ENCODE data around the gene MSL3B.
"Not testable (repeated sequence)": the region's sequence is repeated elsewhere in the genome, so short reads cannot be mapped to it uniquely, and the experiment has no call there.

MSL3B gene

GRCh38 chr2:233867993-233868532 is at the start of gene MSL3B:
TSS of gene MSL3B (minus strand) at chr2:233868386.
- DNase-seq: peak in 3 of 58 donors; percentile 4 to 15 (median 4)

- no peak for DNase-seq
Measured at GRCh38 chr2:233917116-233917515, 48.9 kb upstream of the MSL3B start, which contains the start of gene TRPM8. TSS of gene TRPM8 (plus strand) at chr2:233917373. CDS start at chr2:233926538, 9,165 bp downstream.

- no peak for DNase-seq
Measured at GRCh38 chr2:233915128-233915527, 46.9 kb upstream of the MSL3B start.

- no peak for DNase-seq
Measured at GRCh38 chr2:233912691-233913423, 44.7 kb upstream of the MSL3B start.

GRCh38 chr2:233907627-233908026 is 39.4 kb upstream of the MSL3B start:
- no peak for DNase-seq

- DNase-seq: no peak
Measured at GRCh38 chr2:233905945-233906344, 37.8 kb upstream of the MSL3B start.

- no peak for DNase-seq
Measured at GRCh38 chr2:233901884-233902283, 33.7 kb upstream of the MSL3B start.

GRCh38 chr2:233901367-233901766 is 33.2 kb upstream of the MSL3B start:
- DNase-seq: no peak

- not testable (repeated sequence) for DNase-seq
Measured at GRCh38 chr2:233896253-233896652, 28.1 kb upstream of the MSL3B start.

- no peak for DNase-seq
Measured at GRCh38 chr2:233892793-233893192, 24.6 kb upstream of the MSL3B start.

GRCh38 chr2:233882353-233882752 is 14.2 kb upstream of the MSL3B start:
- no peak for DNase-seq

- DNase-seq: not testable (repeated sequence)
Measured at GRCh38 chr2:233872125-233872524, 3.9 kb upstream of the MSL3B start.

- no peak for DNase-seq
Measured at GRCh38 chr2:233871432-233871831, 3.2 kb upstream of the MSL3B start.

- no peak for DNase-seq
Measured at GRCh38 chr2:233866479-233866878, 1.7 kb downstream of the MSL3B start.

- DNase-seq: no peak
Measured at GRCh38 chr2:233865838-233866237, 2.3 kb downstream of the MSL3B start.

GRCh38 chr2:233862261-233862768 is 5.9 kb downstream of the MSL3B start:
- DNase-seq: no peak

- DNase-seq: no peak
Measured at GRCh38 chr2:233858331-233858730, 9.9 kb downstream of the MSL3B start.

GRCh38 chr2:233857511-233858141 is 10.6 kb downstream of the MSL3B start:
- peak in 4 of 58 donors; percentile 4 to 11 (median 8) for DNase-seq

- DNase-seq: no peak
Measured at GRCh38 chr2:233856184-233856583, 12.0 kb downstream of the MSL3B start.

- DNase-seq: no peak
Measured at GRCh38 chr2:233855345-233855744, 12.8 kb downstream of the MSL3B start.

GRCh38 chr2:233854241-233854981 is 13.8 kb downstream of the MSL3B start, which contains the start of gene HJURP:
TSS of gene HJURP (minus strand) at chr2:233854535. CDS start at chr2:233854500, 35 bp downstream.
- DNase-seq: peak; percentile 32 to 95 (median 89)

- no peak for DNase-seq
Measured at GRCh38 chr2:233853883-233854240, 14.3 kb downstream of the MSL3B start.

Data from anterior cingulate cortex (tissue), 58 donors.